NB4 (cell line): Measurements from ENCODE around the gene UCK2.
"Not testable (repeated sequence)": the region's sequence is repeated elsewhere in the genome, so short reads cannot be mapped to it uniquely, and the experiment has no call there.

ENCODE experiments used
- CTCF ChIP-seq: IDR thresholded peaks from one replicate; pipeline ENCODE4 v1.5.1; 2012; ENCODE audit warnings: low read depth, low read length
- TF ChIP-seq, protein P1 (sequence below): IDR thresholded peaks from 2 replicates; pipeline ENCODE4 v1.6.1; 2011; ENCODE audit warnings: low read depth, low read length

DNA sequence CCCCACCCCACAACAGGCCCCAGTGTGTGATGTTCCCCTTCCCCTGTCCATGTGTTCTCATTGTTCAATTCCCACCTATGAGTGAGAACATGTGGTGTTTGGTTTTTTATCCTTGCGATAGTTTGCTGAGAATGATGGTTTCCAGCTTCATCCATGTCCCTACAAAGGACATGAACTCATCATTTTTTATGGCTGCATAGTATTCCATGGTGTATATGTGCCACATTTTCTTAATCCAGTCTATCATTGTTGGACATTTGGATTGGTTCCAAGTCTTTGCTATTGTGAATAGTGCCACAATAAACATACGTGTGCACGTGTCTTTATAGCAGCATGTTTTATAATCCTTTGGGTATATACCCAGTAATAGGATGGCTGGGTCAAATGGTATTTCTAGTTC is 49.2 kb upstream of the UCK2 start:
- TF ChIP-seq CTCF = not testable (repeated sequence)
- TF ChIP-seq, protein P1, sequence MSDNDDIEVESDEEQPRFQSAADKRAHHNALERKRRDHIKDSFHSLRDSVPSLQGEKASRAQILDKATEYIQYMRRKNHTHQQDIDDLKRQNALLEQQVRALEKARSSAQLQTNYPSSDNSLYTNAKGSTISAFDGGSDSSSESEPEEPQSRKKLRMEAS = not testable (repeated sequence)
